HG03066 (cell line): ENCODE data around the gene RNU1-4.
"Not testable (repeated sequence)": the region's sequence is repeated elsewhere in the genome, so short reads cannot be mapped to it uniquely, and the experiment has no call there.

Experiments
- ATAC-seq: cut with Tn5 transposase; IDR thresholded peaks from one replicate; pipeline ENCODE4 v1.9.1; 2021; ENCODE audit warnings: low read depth; ENCODE audit not compliant: unreplicated experiment

Gene RNU1-4

GRCh38 chr1:16707130-16708093 lies 32.9 kb upstream of the RNU1-4 start:
- not testable (repeated sequence) for ATAC-seq

- ATAC-seq: not testable (repeated sequence)
Observed at GRCh38 chr1:16708704-16709103, 31.6 kb upstream of the RNU1-4 start.

DNA sequence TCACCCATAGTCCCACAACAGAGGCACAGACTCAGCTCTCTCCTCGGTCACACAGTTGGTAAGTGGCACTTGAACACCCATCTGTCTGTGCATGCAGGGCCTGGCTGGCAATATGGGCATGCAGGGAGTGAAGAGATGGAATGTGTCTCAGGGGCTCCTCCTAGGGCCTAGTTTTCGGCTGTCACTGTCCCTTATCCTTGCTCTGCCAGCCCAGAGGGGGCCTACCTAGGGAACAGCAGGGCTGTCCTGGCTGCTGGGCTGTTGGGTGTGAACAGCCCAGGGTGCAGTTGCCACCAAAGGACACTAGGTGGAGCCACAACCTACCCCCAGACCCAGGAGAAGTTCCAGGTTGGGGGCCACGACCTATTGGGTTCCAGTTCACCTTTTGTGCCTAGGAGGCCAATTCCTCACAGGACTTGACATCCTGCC lies 30.6 kb upstream of the RNU1-4 start:
- ATAC-seq: not testable (repeated sequence)

DNA sequence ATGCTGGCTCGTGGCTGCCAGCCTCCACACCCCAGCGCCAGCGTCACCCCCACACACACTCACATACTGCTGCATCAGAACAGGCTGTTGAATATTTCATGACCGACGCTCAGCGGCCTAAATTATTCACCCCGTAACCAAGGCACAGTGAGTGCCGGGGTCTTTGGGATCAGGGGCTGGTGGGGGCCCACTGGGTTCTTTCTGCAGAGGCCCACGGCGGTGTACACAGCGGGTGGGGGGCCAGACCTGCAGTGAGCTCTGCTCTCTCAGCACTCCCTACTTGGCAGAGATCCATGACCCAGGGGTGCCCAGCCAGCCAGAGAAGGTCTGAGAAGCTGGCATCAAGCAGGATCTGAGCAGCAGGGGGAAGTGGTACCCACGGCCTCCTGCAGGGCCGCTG lies 29.7 kb upstream of the RNU1-4 start:
- not testable (repeated sequence) for ATAC-seq

- ATAC-seq: not testable (repeated sequence)
Observed at GRCh38 chr1:16712131-16712530, 28.2 kb upstream of the RNU1-4 start.

GRCh38 chr1:16712582-16712981 lies 27.7 kb upstream of the RNU1-4 start:
- not testable (repeated sequence) for ATAC-seq

GRCh38 chr1:16712984-16713383 lies 27.3 kb upstream of the RNU1-4 start:
- ATAC-seq: not testable (repeated sequence)

DNA sequence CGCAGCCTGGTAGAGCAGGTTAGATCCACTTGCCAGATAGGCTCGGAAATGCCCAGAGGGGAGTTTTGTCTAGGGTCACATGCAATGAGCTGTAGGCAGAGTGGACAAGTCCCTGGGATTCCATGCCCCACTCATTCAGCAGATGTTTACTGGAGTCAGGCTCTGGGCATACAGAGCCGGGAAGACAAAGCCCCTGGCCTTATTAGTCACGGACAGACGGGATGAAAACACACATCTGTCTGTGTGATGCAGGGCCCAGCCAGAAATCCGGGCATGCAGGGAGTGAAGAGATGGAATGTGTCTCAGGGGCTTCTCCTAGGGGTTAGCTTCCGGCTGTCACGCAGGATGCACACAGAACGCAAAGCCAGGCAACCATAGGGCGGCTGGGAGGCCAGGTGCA lies 26.8 kb upstream of the RNU1-4 start:
- ATAC-seq: not testable (repeated sequence)

GRCh38 chr1:16716691-16717335 lies 23.5 kb upstream of the RNU1-4 start:
- ATAC-seq: no peak

DNA sequence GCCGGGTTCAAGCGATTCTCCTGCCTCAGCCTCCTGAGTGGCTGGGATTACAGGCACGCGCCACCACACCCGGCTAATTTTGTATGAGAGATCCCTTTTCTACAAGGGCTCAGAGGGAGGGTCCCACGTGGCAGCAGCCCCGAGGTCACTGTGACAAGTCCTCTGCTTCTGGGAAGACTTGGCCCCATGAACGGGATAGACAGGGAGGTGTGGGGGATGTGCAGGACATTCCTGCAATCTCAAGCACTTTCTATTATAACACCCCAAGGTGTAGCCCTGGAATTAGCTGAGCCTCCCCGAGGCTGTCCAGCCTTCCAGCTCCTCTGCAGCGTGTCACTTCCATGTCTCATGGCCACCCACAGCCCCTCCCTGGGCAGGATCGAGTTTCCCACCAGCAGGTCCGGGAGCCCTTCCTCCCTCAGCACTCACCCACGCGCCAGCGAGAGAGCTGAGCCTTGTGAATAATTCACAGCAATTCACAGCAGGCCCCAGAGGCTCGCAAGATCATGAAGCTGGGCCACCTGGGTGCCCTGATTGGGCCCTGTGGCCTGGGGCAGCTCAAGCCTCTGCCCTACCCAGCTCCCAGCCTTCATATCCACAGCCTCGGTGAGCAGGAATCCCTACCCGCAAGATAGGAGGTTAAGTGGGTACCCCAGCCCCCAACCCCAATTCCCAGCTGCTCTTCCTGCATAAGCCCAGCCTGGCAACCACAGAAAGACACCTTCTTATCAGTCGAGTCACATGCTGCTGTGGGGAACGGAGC lies 22.8 kb upstream of the RNU1-4 start:
- no peak for ATAC-seq

- ATAC-seq: not testable (repeated sequence)
Observed at GRCh38 chr1:16718099-16718907, 22.0 kb upstream of the RNU1-4 start.

GRCh38 chr1:16718908-16719533 lies 21.3 kb upstream of the RNU1-4 start:
- no peak for ATAC-seq

DNA sequence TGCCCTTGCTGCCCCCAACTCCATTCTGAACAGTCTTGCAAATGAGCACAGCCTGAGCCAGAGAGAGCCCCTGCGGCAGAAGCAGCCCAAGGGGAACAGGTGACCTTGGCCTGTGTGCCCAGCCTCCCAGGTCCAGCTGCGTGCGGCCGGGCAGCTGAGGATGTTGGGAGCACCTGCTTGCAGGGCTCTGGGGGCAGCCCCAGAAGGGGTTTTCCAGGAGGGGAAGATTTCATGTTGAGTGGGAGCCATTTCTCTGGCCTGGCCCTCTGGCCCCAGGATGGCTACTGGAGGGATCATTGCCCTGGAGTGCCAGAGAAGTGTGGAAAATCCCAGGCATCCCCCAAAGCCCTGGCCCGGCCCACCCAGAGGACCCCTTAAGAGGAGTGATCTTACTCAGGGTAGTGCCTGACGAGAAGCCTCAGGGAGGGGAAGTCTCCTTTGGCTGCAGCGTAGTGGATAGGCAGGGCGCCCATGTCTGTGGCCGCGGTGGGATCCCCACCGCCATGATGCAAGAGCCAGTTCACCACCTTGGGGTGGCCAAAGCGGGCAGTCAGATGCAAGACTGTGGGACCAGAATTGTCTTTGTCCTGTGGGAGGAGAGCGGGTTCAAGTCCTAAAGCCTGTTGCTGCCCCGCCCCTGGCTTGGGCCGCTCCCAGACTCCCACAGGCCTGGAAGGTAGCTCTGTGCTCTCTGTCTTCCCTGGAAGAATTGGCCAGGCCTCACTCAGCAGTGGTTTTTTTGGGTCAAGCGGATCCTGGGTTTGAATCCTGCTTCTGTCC lies 20.6 kb upstream of the RNU1-4 start:
- no peak for ATAC-seq

DNA sequence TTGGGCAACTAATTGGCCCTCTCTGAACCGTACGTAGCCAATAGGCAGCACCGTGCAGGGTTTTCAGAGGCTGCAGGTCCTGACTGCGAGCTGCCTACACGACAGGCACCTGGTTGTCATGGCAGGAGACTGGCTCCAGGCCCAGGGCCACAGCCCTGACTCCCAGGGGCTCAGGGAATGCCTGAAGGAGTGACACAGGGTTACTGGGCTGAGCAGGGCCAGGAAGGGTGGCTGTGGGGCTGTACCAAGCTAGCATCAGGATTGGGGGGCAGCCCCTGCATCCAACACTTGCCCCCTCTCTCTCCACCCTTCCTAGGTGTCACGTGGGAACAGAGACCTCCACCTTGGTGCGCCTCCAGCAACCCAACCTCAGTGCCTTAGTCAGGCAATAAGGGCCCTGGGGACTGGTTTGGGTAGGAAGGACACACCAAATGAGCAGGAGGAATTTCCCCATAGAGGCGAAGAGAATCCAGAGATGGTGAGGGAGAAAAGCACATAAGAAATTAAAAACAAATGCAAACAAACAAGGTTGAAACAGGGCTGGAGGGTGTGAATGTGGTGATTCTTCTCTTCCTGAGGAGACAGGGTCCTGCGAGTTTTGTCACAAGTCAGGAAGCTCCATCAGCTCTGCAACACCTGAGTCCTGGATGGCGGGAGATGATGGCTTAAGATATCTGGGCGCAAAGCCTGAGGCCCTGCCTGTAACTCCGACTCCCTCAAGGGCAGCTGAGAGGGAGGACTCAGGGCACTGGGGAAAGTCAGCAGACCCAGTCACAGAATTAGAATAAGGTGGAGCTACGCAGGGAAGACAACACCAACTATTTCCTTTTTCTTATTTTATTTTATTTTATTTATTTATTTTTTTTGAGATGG lies 19.7 kb upstream of the RNU1-4 start:
- ATAC-seq: no peak

GRCh38 chr1:16721871-16722641 lies 18.3 kb upstream of the RNU1-4 start:
- no peak for ATAC-seq

- ATAC-seq: no peak
Observed at GRCh38 chr1:16724718-16725438, 15.4 kb upstream of the RNU1-4 start.
